ENCODE results near the gene KANSL1. TPM values are rescaled to one million over a fixed set of nuclear protein-coding genes. Genes with fewer than 3 reads are reported as not detected.

Gene KANSL1
- total and polyA plus RNA-seq, 2 donors from 2014 or later: 13.7 to 97.3 TPM

GRCh38 chr17:46056800-46057304, 136.4 kb downstream of the KANSL1 start:
- no peak for TF ChIP-seq CTCF (IDR thresholded peaks at IDR 0.05; ENCODE audit: borderline replicate concordance, extremely low read depth, insufficient read depth)
- intact Hi-C loops (cut with DNase I): no loop called here
- peaks cover 0 to 15% (median 0%) of the 10 kb centered on the region in 3 donors for H3K4me1 ChIP-seq (ENCODE audit: control insufficient read depth in 2 of 3, insufficient read depth in 2 of 3, low read depth in 1 of 3, low read length in 3 of 3)
- no peak overlapping the region for H3K9ac ChIP-seq (ENCODE audit: low read length in 3 of 3)
- H3K27ac ChIP-seq (ENCODE audit: low read depth in 2 of 2, low read length in 2 of 2): no peak overlapping the region
- FAIRE-seq (no peak), DNase-seq (no peak)
- no peaks in the 10 kb centered on the region for H3K27me3 ChIP-seq (ENCODE audit: control insufficient read depth, insufficient read depth, low read length)
- H3K9me3 ChIP-seq (ENCODE audit: control insufficient read depth in 2 of 3, insufficient read depth in 1 of 3, low read length in 3 of 3): no peaks in the 10 kb centered on the region
- H3K4me3 ChIP-seq (ENCODE audit: low read length in 3 of 3): no peak overlapping the region
- peaks cover 0 to 2% (median 0%) of the 10 kb centered on the region in 3 donors for H3K36me3 ChIP-seq (ENCODE audit: control insufficient read depth in 2 of 3, insufficient read depth in 3 of 3, low read length in 3 of 3)

- TF ChIP-seq CTCF (IDR thresholded peaks at IDR 0.05; ENCODE audit: borderline replicate concordance, extremely low read depth, insufficient read depth): no peak
- Histone ChIP-seq H3K36me3 (ENCODE audit: control insufficient read depth in 2 of 3, insufficient read depth in 3 of 3, low read length in 3 of 3) (peaks cover 7 to 16% (median 13%) of the 10 kb centered on the region in 3 donors), H3K4me3 (ENCODE audit: low read length in 3 of 3) (no peak overlapping the region), H3K27ac (ENCODE audit: low read depth in 2 of 2, low read length in 2 of 2) (no peak overlapping the region), H3K9me3 (ENCODE audit: control insufficient read depth in 2 of 3, insufficient read depth in 1 of 3, low read length in 3 of 3) (no peaks in the 10 kb centered on the region), H3K4me1 (ENCODE audit: control insufficient read depth in 2 of 3, insufficient read depth in 2 of 3, low read depth in 1 of 3, low read length in 3 of 3) (peaks cover 0 to 17% (median 5%) of the 10 kb centered on the region in 3 donors), H3K9ac (ENCODE audit: low read length in 3 of 3) (no peak overlapping the region), H3K27me3 (ENCODE audit: control insufficient read depth, insufficient read depth, low read length) (no peaks in the 10 kb centered on the region)
- FAIRE-seq (no peak), DNase-seq (no peak)
- intact Hi-C loops (cut with DNase I): no loop called here
These were observed 139.2 kb downstream of the KANSL1 start for GRCh38 chr17:46053911-46054534.

GRCh38 chr17:46049656-46050055, 143.6 kb downstream of the KANSL1 start:
- Histone ChIP-seq H3K27ac (ENCODE audit: low read depth in 2 of 2, low read length in 2 of 2) (no peak overlapping the region), H3K4me3 (ENCODE audit: low read length in 3 of 3) (no peak overlapping the region), H3K9me3 (ENCODE audit: control insufficient read depth in 2 of 3, insufficient read depth in 1 of 3, low read length in 3 of 3) (no peaks in the 10 kb centered on the region), H3K4me1 (ENCODE audit: control insufficient read depth in 2 of 3, insufficient read depth in 2 of 3, low read depth in 1 of 3, low read length in 3 of 3) (peaks cover 0 to 12% (median 5%) of the 10 kb centered on the region in 3 donors), H3K9ac (ENCODE audit: low read length in 3 of 3) (no peak overlapping the region), H3K27me3 (ENCODE audit: control insufficient read depth, insufficient read depth, low read length) (no peaks in the 10 kb centered on the region), H3K36me3 (ENCODE audit: control insufficient read depth in 2 of 3, insufficient read depth in 3 of 3, low read length in 3 of 3) (peaks cover 10 to 30% (median 11%) of the 10 kb centered on the region in 3 donors)
- intact Hi-C loops (cut with DNase I): no loop called here
- TF ChIP-seq CTCF (IDR thresholded peaks at IDR 0.05; ENCODE audit: borderline replicate concordance, extremely low read depth, insufficient read depth): no peak
- no peak for DNase-seq
- FAIRE-seq: no peak

Measured in kidney (tissue), 14 donors.